Right ventricle myocardium superior (tissue), 1 donor: ENCODE results near the gene KIF25. TPM values are rescaled to one million over a fixed set of nuclear protein-coding genes. Genes with fewer than 3 reads are reported as not detected.
"Not testable (repeated sequence)": the region's sequence is repeated elsewhere in the genome, so short reads cannot be mapped to it uniquely, and the experiment has no call there.

Source experiments
- ATAC-seq: fragments of 200-7000 bp; cut with Tn5 transposase; one replicate; pipeline ENCODE4 v1.9.1; 2020; ENCODE audit warnings: mild to moderate bottlenecking; ENCODE audit not compliant: poor library complexity
- DNase-seq: peaks from one replicate; pipeline ENCODE4 v3.0.0-alpha.2; 2020
- intact Hi-C: fragments of 100-400 bp; cut with DNase I; formaldehyde crosslinking; loops from one replicate; pipeline ENCODE4 v1.11.2; 2022
- total RNA-seq: library from RNA; stranded (reverse); fragmentation: NEBNext Ultra II Directional; extraction: Animal tissue kit (Norgen Biotek cat#: 25700); gene quantifications from one replicate; pipeline ENCODE4 v1.2.1, GENCODE V29; 2021
- donor health status: DM: no; HTN: yes; CAD: no; lungs with severe emphysema.

Gene KIF25
- total RNA-seq, 1 donor from 2014 or later: 0.35 TPM

DNA sequence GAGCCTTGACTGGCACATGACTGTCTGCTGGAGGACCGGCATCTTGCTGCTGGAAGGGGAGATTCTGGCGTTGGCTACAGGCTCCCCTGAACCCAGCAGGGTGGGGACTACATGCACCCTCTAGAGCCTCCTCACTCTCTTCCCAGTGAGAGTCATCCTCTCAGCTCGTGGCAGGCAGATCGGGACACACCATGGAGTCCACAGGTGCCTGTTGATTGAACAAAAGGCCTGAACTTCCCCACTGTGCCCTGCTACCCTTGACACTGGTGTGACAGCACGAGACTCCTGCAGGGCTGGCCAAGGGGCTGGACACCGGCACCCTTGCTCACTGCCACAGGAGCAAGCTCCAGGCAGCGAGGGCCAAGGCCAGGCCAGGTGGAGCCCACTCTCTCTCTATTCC is 73.3 kb downstream of the KIF25 start:
- intact Hi-C loops: no loop called here
- ATAC-seq: no peak
- DNase-seq: no peak

DNA sequence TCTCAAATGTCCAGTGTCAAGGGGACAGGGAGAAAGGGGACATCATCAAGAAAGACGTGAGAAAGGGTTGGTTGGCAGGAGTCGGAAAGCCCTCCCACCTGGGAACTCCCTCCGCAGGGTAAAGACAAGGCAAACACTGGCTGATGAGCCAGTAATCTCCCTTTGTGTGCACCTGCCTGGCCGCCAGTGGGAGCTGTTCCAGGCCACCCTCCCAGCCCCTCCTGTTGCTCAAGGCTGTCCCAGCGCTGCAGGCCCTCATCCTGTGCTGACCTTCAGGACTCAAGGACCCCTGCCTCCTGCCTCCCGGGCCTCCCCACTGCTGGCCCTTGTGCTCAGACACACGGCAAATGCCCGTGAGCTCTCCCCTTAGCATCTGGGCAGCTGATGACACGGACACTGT is 74.1 kb downstream of the KIF25 start:
- intact Hi-C loops: no loop called here
- DNase-seq: no peak
- no peak for ATAC-seq

DNA sequence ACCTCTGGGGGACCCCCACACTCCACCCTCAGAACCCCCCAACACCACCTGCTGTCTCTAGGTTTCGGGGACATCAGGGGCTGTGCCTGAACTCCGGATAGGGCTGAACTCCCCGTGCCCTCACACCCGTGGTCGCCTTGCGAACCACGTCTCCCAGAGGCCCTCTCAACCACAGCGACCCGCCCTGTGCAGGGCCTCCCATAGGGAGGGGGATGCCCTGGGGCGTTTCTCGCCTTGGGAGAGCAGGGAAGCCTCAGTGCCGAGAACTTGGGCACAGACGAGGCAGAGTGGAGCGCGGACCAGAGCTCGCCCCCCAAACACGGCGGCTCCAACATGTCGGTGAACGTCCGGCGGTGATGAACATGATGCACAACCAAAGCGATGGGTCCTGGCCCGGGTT is 74.8 kb downstream of the KIF25 start:
- intact Hi-C loops: no loop called here

GRCh38 chr6:168072730-168073129 is 75.3 kb downstream of the KIF25 start:
- DNase-seq (no peak), ATAC-seq (no peak)
- intact Hi-C loops: no loop called here

More for the DNA sequence above, 74.8 kb downstream of the KIF25 start:
- no peak for DNase-seq
- no peak for ATAC-seq

DNA sequence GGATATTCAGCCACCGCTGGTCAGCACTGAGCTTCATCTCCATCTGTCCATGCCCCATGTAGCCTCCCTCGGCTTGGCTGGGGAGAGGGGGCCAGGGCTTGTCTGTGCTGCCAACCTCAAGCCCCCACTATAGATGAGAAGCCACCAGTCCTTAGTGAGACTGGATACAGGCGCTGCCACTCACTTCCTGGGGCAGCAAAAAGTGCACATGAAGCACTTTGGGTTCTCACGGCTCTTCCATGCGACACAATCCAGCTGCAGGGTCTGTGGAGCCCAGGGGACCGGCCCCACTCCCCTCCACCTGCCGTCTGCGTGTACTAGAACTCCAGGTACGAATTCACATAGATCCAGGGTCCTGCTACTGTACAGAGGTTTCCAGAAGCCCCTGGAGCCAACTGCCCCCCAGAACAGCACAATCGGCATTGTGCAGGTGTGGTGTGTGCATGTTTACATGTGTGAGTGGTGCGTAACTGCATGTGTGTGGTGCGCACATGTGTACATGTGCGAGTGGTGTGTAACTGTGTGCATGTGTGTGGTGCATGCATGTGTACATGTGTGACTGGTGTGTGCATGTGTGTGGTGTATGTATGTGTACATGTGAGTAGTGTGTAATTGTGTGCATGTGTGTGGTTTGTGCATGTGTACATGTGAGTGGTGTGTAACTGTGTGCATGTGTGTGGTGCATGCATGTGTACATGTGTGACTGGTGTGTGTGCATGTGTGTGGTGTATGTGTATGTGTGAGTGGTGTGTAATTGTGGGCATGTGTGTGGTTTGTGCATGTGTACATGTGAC is 76.7 kb downstream of the KIF25 start:
- intact Hi-C loops: no loop called here
- no peak for ATAC-seq
- no peak for DNase-seq

GRCh38 chr6:168075216-168075615 is 77.7 kb downstream of the KIF25 start:
- ATAC-seq (no peak), DNase-seq (no peak)
- intact Hi-C loops: no loop called here

DNA sequence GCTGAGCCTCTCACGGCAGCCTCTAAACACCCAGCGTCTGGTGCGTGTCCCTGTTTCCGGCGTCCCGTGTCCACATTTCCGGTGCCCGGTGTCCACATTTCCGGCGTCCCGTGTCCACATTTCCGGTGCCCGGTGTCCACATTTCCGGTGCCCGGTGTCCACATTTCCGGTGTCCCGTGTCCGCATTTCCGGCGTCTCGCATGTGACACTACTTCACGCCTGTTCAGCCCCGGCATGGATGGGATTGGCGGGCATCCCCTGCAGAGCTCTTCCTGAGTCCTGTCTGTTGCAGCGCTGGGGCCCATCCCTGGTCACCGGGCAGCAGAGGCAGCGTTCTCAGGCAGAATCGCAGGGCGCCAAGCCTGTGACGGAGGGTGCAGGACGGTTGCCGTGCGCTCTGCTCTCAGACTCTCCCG is 78.3 kb downstream of the KIF25 start:
- no peak for ATAC-seq
- intact Hi-C loops: no loop called here
- DNase-seq: no peak

GRCh38 chr6:168077401-168077800 is 79.9 kb downstream of the KIF25 start:
- DNase-seq, intact Hi-C loops, ATAC-seq: not testable (repeated sequence)

- peak; percentile 8 for ATAC-seq
- intact Hi-C loops: no loop called here
Observed at GRCh38 chr6:168078175-168078942, 80.9 kb downstream of the KIF25 start.

GRCh38 chr6:168078943-168079405 is 81.5 kb downstream of the KIF25 start, which contains the start of gene FRMD1:
Gene FRMD1, minus strand, starts transcription at chr6:168079212. Its CDS starts 118 bp downstream, at chr6:168079094.
- intact Hi-C loops: no loop called here
- DNase-seq (no peak), ATAC-seq (peak; percentile 73)

More at GRCh38 chr6:168078175-168078942, 80.9 kb downstream of the KIF25 start:
- DNase-seq: no peak

GRCh38 chr6:168080393-168081077 is 83.1 kb downstream of the KIF25 start:
- DNase-seq (no peak), ATAC-seq (no peak)
- intact Hi-C loops: no loop called here

DNA sequence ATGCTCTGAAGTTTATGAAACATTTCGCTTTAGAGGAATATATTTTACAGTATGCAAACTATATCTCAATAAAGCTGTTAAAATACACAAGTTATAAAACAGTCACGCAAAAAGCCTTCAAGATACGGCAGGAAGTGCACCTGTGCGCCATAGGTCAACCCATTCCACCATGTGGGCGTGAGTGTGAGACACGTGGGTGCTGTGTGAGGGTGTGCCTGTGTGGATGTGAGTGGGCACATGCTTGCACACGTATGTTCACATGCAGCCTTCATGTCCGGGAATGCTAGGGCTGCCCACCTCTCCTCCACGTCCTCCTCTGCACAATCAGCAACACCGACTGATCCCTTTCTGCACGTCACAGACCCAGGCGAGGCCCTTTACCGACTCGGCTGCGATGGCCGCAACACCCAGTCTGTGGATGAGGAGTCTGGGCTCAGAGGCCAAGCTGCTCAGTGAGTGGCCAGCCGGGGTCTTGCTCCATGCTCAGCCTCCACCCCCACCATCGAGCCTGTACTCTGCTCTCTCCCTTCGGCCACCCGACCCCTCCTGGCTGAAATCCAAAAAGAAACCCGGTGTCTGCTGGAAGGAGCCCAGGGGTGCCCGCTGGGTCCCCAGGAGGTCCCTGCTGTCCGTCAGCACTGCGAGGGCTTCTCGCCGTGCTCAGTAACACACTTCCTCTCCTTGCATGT is 84.5 kb downstream of the KIF25 start:
- intact Hi-C loops: no loop called here
- DNase-seq: no peak
- ATAC-seq: no peak

GRCh38 chr6:168082860-168083513 is 85.5 kb downstream of the KIF25 start:
- DNase-seq (no peak), ATAC-seq (no peak)
- intact Hi-C loops: no loop called here

GRCh38 chr6:168083514-168083885 is 86.0 kb downstream of the KIF25 start:
- no peak for DNase-seq
- no peak for ATAC-seq

DNA sequence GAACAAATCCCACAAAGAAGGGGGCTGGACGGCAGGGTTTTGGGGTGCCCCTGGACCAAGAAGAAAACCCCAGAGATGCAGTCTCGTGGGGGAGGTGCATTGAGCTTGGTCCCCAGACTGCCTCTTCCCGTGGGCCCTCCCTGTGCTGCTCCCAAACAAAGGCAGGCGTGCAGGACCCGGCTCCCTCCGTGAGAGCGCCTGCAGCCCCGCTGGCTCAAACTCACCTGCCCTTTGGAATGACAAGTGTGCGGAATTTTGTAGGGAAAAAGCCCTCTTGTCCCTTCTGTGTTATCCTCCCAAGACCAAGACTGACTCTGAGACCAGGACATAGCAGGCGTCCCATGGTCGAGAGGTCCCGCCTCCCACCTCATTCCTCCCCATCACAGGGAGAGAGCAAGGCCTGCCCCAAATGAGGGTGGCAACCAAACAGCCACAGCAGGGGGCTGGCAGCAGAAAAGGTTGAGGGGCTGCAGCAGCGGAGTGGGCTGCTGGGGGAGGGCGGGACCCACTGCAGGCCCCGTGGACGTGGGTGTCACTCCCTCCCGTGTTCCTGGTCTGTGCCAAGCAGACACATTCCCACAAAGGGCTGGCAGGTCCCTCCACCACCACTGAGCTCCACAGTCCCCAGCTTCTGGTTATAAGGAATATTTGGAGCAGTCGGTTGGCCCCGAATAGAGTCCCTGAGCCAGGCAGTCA is 87.1 kb downstream of the KIF25 start:
- ATAC-seq (no peak), DNase-seq (no peak)
- intact Hi-C loops: no loop called here

More at GRCh38 chr6:168083514-168083885, 86.0 kb downstream of the KIF25 start:
- intact Hi-C loops: no loop called here

DNA sequence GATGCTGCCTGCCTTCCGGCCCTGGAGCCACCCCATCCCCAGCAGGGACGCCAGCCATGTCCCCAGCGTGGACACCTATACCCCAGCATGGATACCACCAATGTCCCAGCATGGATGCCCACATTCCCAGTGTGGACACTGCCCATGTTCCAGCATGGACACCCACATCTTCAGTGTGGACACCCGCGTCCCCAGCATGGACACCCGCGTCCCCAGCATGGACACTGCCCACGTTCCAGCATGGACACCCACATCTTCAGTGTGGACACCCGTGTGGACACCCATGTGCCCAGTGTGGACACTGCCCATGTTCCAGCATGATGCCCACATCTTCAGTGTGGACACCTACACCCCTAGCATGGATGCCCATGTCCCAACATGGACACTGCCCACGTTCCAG is 88.6 kb downstream of the KIF25 start:
- no peak for ATAC-seq
- DNase-seq: no peak

GRCh38 chr6:168086616-168087015 is 89.1 kb downstream of the KIF25 start:
- intact Hi-C loops: no loop called here
- ATAC-seq: no peak
- DNase-seq: no peak

More for the DNA sequence above, 88.6 kb downstream of the KIF25 start:
- intact Hi-C loops: no loop called here
